Activated CD4-positive, CD25-positive, alpha-beta regulatory T cell treated with anti-CD3 and anti-CD28 coated beads, Interleukin-2, amount 50 U/mL, for 16 hours (primary cell): ENCODE results near the gene MAP3K5.
"Not testable (repeated sequence)": the region's sequence is repeated elsewhere in the genome, so short reads cannot be mapped to it uniquely, and the experiment has no call there.

Experiments
- DNase-seq: peaks from one replicate; pipeline ENCODE4 v3.0.0-alpha.2; 2020; ENCODE audit warnings: low read depth, low spot score

The MAP3K5 gene

GRCh38 chr6:136687894-136688293 lies 104.4 kb downstream of the MAP3K5 start:
- DNase-seq: not testable (repeated sequence)

GRCh38 chr6:136685540-136686108 lies 106.7 kb downstream of the MAP3K5 start:
- DNase-seq: no peak

- no peak for DNase-seq
Observed at GRCh38 chr6:136684466-136684865, 107.8 kb downstream of the MAP3K5 start.

GRCh38 chr6:136683209-136683941 lies 108.9 kb downstream of the MAP3K5 start:
- no peak for DNase-seq

DNA sequence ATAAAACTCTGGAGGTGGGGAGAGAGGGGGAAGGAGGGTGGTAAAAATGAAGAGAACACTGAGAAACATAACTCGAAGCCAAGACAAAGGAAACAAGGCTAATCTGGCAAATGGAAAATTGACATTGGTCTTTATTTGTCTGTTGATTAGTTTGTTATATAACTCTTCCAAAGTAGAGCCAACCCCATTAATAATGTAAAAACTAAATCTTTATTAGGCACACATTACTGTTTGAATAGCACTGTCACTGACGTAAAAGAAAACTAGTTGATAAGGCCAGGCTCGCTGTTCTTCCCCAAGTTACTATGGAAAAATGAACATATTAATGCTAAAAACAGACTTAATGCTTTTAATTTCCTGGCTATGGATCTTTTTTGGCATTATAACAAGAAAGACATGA lies 110.0 kb downstream of the MAP3K5 start:
- DNase-seq: no peak

GRCh38 chr6:136677822-136678221 lies 114.5 kb downstream of the MAP3K5 start:
- no peak for DNase-seq

GRCh38 chr6:136677344-136677743 lies 114.9 kb downstream of the MAP3K5 start:
- DNase-seq: no peak

GRCh38 chr6:136676075-136676474 lies 116.2 kb downstream of the MAP3K5 start:
- no peak for DNase-seq

DNA sequence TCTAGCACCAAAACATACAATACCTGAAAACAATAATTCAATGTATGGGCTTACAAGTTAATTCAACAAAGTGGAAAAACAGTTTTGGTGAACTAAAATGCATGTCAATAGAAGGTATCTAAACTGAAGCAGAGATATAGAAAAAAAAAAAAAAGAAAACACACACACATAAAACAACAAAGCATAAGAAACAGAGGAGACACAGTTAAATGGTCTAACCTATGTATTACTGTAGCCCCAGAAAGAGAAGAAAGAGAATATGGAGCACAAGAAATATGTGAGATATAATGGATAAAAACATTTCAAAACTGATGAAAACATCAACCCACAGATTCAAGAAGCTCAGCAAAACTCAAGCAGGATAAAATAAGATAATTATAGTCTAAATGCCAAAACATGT lies 118.7 kb downstream of the MAP3K5 start:
- DNase-seq: no peak

DNA sequence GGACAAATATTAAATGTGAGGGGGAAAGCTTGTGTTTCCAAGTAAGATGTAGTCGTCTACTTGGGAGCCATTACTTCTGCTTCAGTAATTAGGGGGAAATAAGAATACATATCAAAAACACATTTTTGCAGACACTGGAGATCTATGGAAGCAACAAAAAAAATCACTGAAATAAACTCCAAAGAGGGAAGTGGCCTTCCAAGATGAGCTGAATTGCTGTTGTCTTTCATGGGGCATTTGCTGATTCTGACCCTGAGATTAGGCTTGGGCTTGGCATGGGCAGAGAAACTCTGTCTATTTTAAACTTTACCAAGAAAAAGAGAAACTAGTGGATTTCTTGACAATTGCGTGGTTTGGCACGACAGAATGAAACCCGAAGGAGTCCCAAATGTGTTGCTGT lies 120.1 kb downstream of the MAP3K5 start:
- DNase-seq: no peak

DNA sequence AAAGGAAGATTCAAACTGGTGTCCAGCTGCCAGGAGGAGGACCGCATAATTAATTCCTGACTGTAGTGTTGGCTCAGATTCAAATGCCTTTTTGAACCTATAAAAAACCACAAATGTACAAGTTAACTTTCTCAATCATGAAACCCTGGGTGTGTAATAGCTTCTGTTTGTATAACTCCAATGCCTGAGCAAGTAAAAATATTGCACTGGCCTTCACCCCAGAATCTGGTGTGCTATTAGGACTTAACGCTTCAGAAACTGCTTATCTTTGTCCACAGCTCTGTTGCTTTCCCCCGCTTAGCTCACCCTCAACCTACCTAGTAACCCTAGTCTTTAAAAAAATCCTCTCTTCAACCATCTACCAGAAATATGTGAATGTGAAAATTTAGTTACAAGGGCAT lies 123.0 kb downstream of the MAP3K5 start:
- DNase-seq: no peak

DNA sequence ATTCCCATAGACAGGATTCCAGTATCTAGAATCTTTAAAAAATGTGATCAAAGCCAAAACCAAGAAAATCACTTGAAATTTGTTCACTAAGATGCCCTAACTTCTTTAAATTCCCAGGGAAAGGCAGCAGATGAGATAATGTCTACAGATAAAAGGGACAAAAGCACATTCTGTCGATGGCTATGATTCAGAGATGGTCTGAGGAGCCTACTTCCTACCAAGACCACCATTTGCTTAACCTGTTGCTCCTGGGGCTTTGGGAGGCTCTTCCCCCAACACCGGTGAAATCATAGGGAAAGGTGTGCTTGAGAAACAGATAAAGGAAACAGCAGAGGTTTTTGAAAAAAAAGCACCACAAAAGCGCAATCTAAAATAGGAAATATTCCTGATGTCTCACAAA lies 123.7 kb downstream of the MAP3K5 start:
- DNase-seq: no peak

GRCh38 chr6:136666041-136666440 lies 126.2 kb downstream of the MAP3K5 start:
- no peak for DNase-seq

DNA sequence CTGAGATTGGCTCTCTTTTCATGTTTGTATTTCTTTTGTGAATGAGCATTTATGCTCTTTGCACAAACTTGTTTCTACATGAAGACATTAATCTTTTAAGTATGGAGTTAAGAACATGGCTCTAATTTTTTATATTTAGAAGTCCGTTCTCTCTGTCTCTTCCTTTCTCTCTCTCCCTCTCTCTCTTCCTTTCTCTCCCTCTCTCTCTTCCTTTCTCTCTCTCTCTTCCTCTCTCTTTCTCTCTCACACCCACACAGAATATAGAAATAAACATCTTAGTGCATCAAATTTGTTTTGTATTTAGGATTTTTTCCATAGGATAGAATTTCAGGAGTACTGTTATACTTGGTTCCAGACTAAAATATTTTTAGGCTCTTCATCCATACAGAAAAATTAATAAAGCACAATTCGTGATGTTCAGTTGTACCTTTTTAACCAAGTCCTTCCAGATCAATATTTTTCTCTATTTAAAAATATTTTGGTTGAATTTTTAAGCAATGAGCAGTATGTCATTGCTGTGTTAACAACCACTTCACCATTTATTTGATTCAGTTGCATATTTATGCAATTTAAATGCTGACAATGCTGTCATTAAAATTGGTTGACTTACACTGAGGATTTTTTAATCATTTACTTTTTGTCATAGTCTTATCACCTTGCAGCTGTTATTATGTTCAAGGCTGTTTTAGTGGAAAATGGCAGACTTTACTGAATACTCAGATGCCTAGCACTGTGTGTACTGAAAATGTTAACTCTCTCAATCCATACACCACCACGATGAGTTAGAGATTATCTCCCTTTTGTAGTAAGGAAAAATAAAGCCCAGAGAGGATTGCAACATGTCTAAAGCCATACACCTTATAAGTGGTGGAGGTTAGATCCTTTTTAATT lies 129.7 kb downstream of the MAP3K5 start:
- DNase-seq: no peak

GRCh38 chr6:136660727-136661126 lies 131.6 kb downstream of the MAP3K5 start:
- no peak for DNase-seq

GRCh38 chr6:136659991-136660499 lies 132.2 kb downstream of the MAP3K5 start:
- DNase-seq: no peak

DNA sequence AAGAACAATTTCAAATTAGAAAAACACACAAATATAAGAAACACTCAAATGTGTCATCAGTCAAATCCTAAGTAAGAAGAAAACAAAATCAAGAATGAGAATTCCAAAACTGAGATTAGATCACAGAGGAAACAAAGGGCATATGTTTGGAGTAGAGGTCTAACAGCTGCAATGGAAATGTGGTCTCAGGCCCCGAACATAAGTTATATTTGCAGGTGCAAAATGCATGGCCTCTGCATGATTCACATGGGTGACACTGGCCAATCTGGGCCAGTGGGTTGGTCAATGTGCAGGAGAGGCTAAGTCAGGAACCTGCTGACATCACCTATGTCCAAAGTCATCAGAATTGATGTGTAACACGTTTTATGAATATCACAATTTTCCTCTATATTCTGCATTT lies 133.6 kb downstream of the MAP3K5 start:
- DNase-seq: no peak

GRCh38 chr6:136657666-136658065 lies 134.6 kb downstream of the MAP3K5 start:
- DNase-seq: no peak

- no peak for DNase-seq
Observed at GRCh38 chr6:136656121-136656520, 136.2 kb downstream of the MAP3K5 start.

DNA sequence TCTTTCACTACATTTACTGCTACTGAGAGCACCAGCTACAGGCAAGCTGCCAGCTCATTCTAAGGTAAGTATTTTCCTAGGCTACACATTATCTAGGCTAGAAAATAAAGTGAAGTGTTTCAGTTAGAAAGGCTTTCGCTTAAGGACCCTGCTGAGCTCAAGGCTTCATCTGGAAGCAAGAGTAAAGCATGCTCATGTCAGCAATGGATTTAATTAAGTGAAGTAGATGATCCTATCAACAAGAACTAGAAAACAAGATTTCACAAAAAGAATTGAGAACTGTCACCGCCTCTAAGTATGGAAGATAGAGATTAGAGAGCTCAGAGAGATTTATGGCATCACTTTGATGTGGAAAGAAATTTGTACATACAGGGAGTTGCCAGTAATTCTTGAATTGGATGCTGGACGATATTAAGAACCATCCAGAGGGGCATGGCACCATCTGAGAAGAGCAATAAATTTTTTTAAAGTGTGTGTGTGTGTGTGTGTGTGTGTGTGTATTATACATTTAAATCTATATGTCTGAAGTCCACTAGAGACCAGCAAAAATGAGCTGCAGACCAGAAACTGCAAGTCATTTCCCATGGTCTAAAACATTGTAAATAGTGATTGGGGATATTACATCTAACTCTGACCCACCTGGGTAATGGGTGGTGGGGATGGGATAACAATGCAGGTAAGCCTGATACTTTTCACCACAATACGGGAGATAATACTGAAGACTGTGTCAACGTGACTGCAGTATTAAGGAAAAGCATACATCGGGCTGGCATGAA lies 136.8 kb downstream of the MAP3K5 start:
- no peak for DNase-seq

DNA sequence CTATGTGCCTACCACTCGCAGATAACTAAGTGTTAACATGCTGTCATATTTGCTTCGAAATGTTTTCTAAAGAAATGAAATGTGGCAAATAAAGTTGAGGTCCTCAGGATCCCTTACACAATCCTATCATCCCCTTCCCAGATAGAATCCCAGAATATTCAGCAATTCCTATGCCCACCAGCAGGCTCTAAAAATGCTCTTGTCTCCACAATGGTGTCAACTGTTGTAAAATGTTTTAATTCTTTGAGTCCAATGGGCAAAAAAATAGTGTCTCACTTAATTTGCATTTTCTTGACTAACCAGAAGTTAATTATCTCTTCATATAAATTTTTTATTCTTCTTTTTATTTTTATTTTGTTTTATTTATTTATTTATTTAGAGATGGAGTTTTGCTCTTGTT lies 138.2 kb downstream of the MAP3K5 start:
- no peak for DNase-seq

DNA sequence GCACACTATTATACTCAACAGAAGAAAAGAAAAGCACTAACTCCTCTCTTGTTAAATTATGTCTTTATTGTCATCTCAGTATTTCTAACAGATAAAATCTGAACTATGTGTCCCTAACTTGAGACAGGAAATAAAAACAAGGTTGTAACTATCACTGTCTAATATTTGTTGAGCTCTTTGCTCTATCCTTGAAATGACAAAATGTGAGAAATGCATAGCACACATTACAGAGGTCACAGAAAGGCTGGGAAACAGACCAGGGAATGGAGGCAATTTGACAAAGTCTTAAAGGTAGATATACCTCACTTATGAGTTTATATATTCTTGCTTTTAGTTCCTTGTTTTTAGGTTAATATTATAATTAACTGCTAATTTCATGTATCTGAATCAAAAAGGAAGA lies 139.6 kb downstream of the MAP3K5 start:
- no peak for DNase-seq
